IMR-90 (cell line): ENCODE measurements around the gene CNKSR3. TPM values are rescaled to one million over a fixed set of nuclear protein-coding genes. Genes with fewer than 3 reads are reported as not detected.

Experiments
- ATAC-seq: fragments of 200-7000 bp; cut with Tn5 transposase; 2 replicates; pipeline ENCODE4 v1.9.1; 2020; ENCODE audit warnings: low read depth, mild to moderate bottlenecking, moderate library complexity
- BruUV-seq: library from RNA; stranded (reverse); fragments of 400-500 nt; replicated peaks from 2 replicates; lab custom pipeline; 2021; lab: Mats Ljungman, UMichigan
- CTCF ChIA-PET: fragments of 300-600 bp; formaldehyde crosslinking; extraction: SDS; loops from one replicate; lab custom pipeline; 2021; ENCODE audit warnings: antibody characterized with exemption; lab: Yijun Ruan, JAX
- POLR2A ChIA-PET: fragments of 300-600 bp; sonication (Branson Sonifier 250); formaldehyde crosslinking; loops from one replicate; lab custom pipeline; 2022; ENCODE audit warnings: antibody characterized with exemption; ENCODE audit not compliant: unreplicated experiment; lab: Charles Lee
- DNase-seq: peaks from one replicate; pipeline ENCODE4 v3.0.0; 2013
- H2AFZ ChIP-seq: replicated peaks from 2 replicates; pipeline ENCODE3; 2013; ENCODE audit warnings: low read length, mild to moderate bottlenecking; ENCODE audit not compliant: poor library complexity
- H2AK5ac ChIP-seq: 2 replicates; pipeline ENCODE4 v1.6.1; 2013; ENCODE audit warnings: low read depth, low read length, inconsistent platforms
- H2AK9ac ChIP-seq: replicated peaks from 2 replicates; pipeline ENCODE3; 2013; ENCODE audit warnings: mild to moderate bottlenecking, low read depth, low read length, moderate library complexity; ENCODE audit not compliant: poor library complexity
- H2BK120ac ChIP-seq: 2 replicates; pipeline ENCODE4 v1.6.1; 2013; ENCODE audit warnings: low read depth, low read length, inconsistent platforms
- H2BK15ac ChIP-seq: 3 replicates; pipeline ENCODE4 v1.6.1; 2013; ENCODE audit warnings: low read depth, low read length, inconsistent platforms
- H2BK20ac ChIP-seq: 2 replicates; pipeline ENCODE4 v1.6.1; 2013; ENCODE audit warnings: low read depth, mild to moderate bottlenecking, inconsistent platforms, low read length, moderate library complexity
- H2BK5ac ChIP-seq: 2 replicates; pipeline ENCODE4 v1.6.1; 2013; ENCODE audit warnings: mild to moderate bottlenecking, low read depth, low read length, inconsistent platforms; ENCODE audit not compliant: poor library complexity, severe bottlenecking
- H3K14ac ChIP-seq: replicated peaks from 2 replicates; pipeline ENCODE4 v1.6.1; 2013; ENCODE audit warnings: low read depth, low read length, inconsistent platforms
- H3K18ac ChIP-seq: 2 replicates; pipeline ENCODE4 v1.6.1; 2013; ENCODE audit warnings: low read depth, low read length, control low read depth
- H3K23ac ChIP-seq: 2 replicates; pipeline ENCODE4 v1.6.1; 2013; ENCODE audit warnings: low read depth, low read length, inconsistent platforms
- H3K27ac ChIP-seq: 2 replicates; pipeline ENCODE4 v1.5.1; 2013; ENCODE audit warnings: mild to moderate bottlenecking, control low read depth, low read length; ENCODE audit not compliant: insufficient read depth
- H3K27me3 ChIP-seq: 2 replicates; pipeline ENCODE4 v1.6.1; 2013; ENCODE audit warnings: low read length; ENCODE audit not compliant: control insufficient read depth, insufficient read depth
- H3K36me3 ChIP-seq: 2 replicates; pipeline ENCODE4 v1.6.1; 2013; ENCODE audit warnings: low read length, mixed read lengths; ENCODE audit not compliant: control insufficient read depth, insufficient read depth
- H3K4ac ChIP-seq: 2 replicates; pipeline ENCODE4 v1.6.1; 2013; ENCODE audit warnings: low read depth, low read length, inconsistent platforms
- H3K4me1 ChIP-seq: 2 replicates; pipeline ENCODE4 v1.6.1; 2013; ENCODE audit warnings: low read length, mixed read lengths; ENCODE audit not compliant: control insufficient read depth, insufficient read depth
- H3K4me2 ChIP-seq: 2 replicates; pipeline ENCODE4 v1.6.1; 2013; ENCODE audit warnings: low read depth, mild to moderate bottlenecking, control low read depth, low read length, moderate library complexity
- H3K4me3 ChIP-seq: 2 replicates; pipeline ENCODE4 v1.5.1; 2013; ENCODE audit warnings: low read depth, mild to moderate bottlenecking, control low read depth, low read length, moderate library complexity; ENCODE audit not compliant: insufficient read depth
- H3K56ac ChIP-seq: 2 replicates; pipeline ENCODE4 v1.6.1; 2013; ENCODE audit warnings: low read length, inconsistent platforms; ENCODE audit not compliant: insufficient read depth; ENCODE audit errors: extremely low read depth
- H3K79me1 ChIP-seq, 2 experiments: 2 replicates each; pipeline ENCODE4 v1.6.1; 2013; ENCODE audit warnings: low read length in 2 of 2, inconsistent platforms in 1 of 2, low read depth in 1 of 2
- H3K9ac ChIP-seq: 2 replicates; pipeline ENCODE4 v1.6.1; 2013; ENCODE audit warnings: low read depth, low read length, control low read depth
- H3K9me1 ChIP-seq: 2 replicates; pipeline ENCODE4 v1.6.1; 2013; ENCODE audit warnings: low read length, inconsistent platforms; ENCODE audit not compliant: insufficient read depth
- H3K9me3 ChIP-seq: 2 replicates; pipeline ENCODE4 v1.6.1; 2013; ENCODE audit warnings: low read length; ENCODE audit not compliant: control insufficient read depth, insufficient read depth
- H4K20me1 ChIP-seq: 2 replicates; pipeline ENCODE4 v1.6.1; 2013; ENCODE audit warnings: low read length, inconsistent platforms; ENCODE audit not compliant: insufficient read depth
- H4K5ac ChIP-seq: 2 replicates; pipeline ENCODE4 v1.6.1; 2013; ENCODE audit warnings: mild to moderate bottlenecking, low read depth, low read length, control low read depth
- H4K8ac ChIP-seq, 2 experiments: 2 replicates each; pipeline ENCODE4 v1.6.1; 2013; ENCODE audit warnings: low read depth in 2 of 2, low read length in 2 of 2, control low read depth in 1 of 2, inconsistent platforms in 1 of 2
- H4K91ac ChIP-seq: 2 replicates; pipeline ENCODE4 v1.6.1; 2013; ENCODE audit warnings: low read depth, low read length, inconsistent platforms; ENCODE audit not compliant: insufficient read depth
- BHLHE40 ChIP-seq: fragments of 150-350 bp; IDR thresholded peaks from 2 replicates; pipeline ENCODE4 v1.6.1; 2016; ENCODE audit warnings: mild to moderate bottlenecking, low read depth, low read length
- CHD1 ChIP-seq: IDR thresholded peaks from 2 replicates; pipeline ENCODE4 v1.6.1; 2012; ENCODE audit warnings: low read depth, low read length, improper control_type of control experiment
- FOS ChIP-seq: fragments of 150-350 bp; IDR thresholded peaks from 2 replicates; pipeline ENCODE4 v1.6.1; 2016; ENCODE audit warnings: low read depth, low read length
- MAZ ChIP-seq: IDR thresholded peaks from 2 replicates; pipeline ENCODE4 v1.6.1; 2012; ENCODE audit warnings: low read depth, mild to moderate bottlenecking, low read length, improper control_type of control experiment, moderate library complexity, borderline replicate concordance
- NFE2L2 ChIP-seq: fragments of 150-350 bp; IDR thresholded peaks from 2 replicates; pipeline ENCODE4 v1.6.1; 2016; ENCODE audit warnings: low read depth, mild to moderate bottlenecking, low read length
- POLR2A ChIP-seq: IDR thresholded peaks from 2 replicates; pipeline ENCODE4 v1.6.1; 2012; ENCODE audit warnings: mild to moderate bottlenecking, low read depth, low read length
- RAD21 ChIP-seq: IDR thresholded peaks from 2 replicates; pipeline ENCODE4 v1.6.1; 2012; ENCODE audit warnings: low read length, improper control_type of control experiment
- RCOR1 ChIP-seq: IDR thresholded peaks from 2 replicates; pipeline ENCODE4 v1.6.1; 2012; ENCODE audit warnings: mild to moderate bottlenecking, low read length, improper control_type of control experiment; ENCODE audit not compliant: insufficient replicate concordance
- RFX5 ChIP-seq: IDR thresholded peaks from 2 replicates; pipeline ENCODE4 v1.8.0; 2012; ENCODE audit warnings: low read depth, mild to moderate bottlenecking, low read length, moderate library complexity
- SMC3 ChIP-seq: fragments of 150-350 bp; IDR thresholded peaks from 2 replicates; pipeline ENCODE4 v1.6.1; 2016; ENCODE audit warnings: low read depth, mild to moderate bottlenecking, antibody characterized with exemption, low read length, moderate library complexity
- WGBS, 2 experiments: methylation state at CpG; one replicate each; pipeline versions ENCODE4 v1.1.5 to v1.1.7; 2013; ENCODE audit warnings: missing lambda C conversion rate in 2 of 2; ENCODE audit not compliant: insufficient read length in 1 of 2; ENCODE audit errors: extremely low coverage in 2 of 2; 5-methylcytosine and 5-hydroxymethylcytosine counted together
- dilution Hi-C: fragments of 300-500 bp; cut with HindIII; formaldehyde crosslinking; loops from one replicate; pipeline ENCODE4 v1.14.3; 2018; ENCODE audit warnings: low sequenced_read_pairs; ENCODE audit not compliant: unreplicated experiment
- in situ Hi-C: fragments of 300-500 bp; cut with MboI; formaldehyde crosslinking; loops from 3 replicates; pipeline ENCODE4 v1.14.3; 2019; ENCODE audit warnings: low sequenced_read_pairs, inconsistent platforms, mixed read lengths
- intact Hi-C: fragments of 100-400 bp; cut with micrococcal nuclease; formaldehyde crosslinking; loops from 2 replicates; pipeline ENCODE4 v1.10.0; 2022
- polyA plus RNA-seq, 3 experiments: library from polyadenylated mRNA; depleted of rRNA; stranded (reverse); fragments of >200 nt; gene quantifications; 2 replicates each; pipeline ENCODE4 v1.2.3, GENCODE V29; 2012; ENCODE audit warnings: low replicate concordance in 1 of 3
- total RNA-seq: library from RNA; depleted of rRNA; stranded (reverse); fragments of >200 nt; gene quantifications from 2 replicates; pipeline ENCODE4 v1.2.3, GENCODE V29; 2012
- TF ChIP-seq, protein P1 (sequence below): conservative IDR thresholded peaks from 2 replicates; pipeline ENCODE4 v1.5.1; 2012; ENCODE audit warnings: mild to moderate bottlenecking, low read depth, low read length, improper control_type of control experiment
- TF ChIP-seq, protein P2 (sequence below): fragments of 150-350 bp; IDR thresholded peaks from 2 replicates; pipeline ENCODE4 v1.6.1; 2017; ENCODE audit warnings: mild to moderate bottlenecking, antibody characterized with exemption, low read length, low read depth

Gene CNKSR3
- total and polyA plus RNA-seq, 2 of the 4 experiments (the other 2 are of a cell fraction): 6.7 to 15.8 TPM

DNA sequence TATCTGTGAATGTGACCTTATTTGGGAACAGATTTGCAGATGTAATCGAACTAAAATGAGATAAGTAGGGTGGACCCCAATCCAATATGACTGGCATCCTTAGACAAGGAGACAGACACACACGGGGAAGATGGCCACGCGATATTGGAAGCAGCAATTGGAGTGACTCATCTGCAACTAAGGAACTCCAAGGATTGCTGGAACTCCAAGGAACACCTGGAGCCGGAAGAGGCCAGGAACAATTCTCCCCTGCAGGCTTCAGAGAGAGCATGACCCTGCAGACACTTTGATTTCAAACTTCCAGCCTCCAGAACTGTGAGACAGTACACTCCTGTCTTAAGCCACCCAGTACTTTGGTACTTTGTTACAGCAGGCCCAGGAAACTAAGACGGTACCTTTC lies 19.5 kb upstream of the CNKSR3 start:
- no peaks in the 10 kb centered on the region for H3K4me1 ChIP-seq
- no peak overlapping the region for H3K4me3 ChIP-seq
- no peak overlapping the region for H3K4me2 ChIP-seq
- no peaks in the 10 kb centered on the region for H3K27me3 ChIP-seq
- dilution Hi-C loops (no loop called here), in situ Hi-C loops (no loop called here), intact Hi-C loops (no loop called here)
- no peak overlapping the region for H3K9ac ChIP-seq
- H3K36me3 ChIP-seq: no peaks in the 10 kb centered on the region
- H2AK5ac ChIP-seq: no peak overlapping the region
- 93% methylated on average over 4 of the region's 6 CpGs; no CpG with 5 or more reads in 1 of the 2 experiments for WGBS, 2 experiments
- no peak overlapping the region for H4K91ac ChIP-seq
- H3K9me3 ChIP-seq: no peaks in the 10 kb centered on the region
- no peak for ATAC-seq
- H3K14ac ChIP-seq: no peak overlapping the region
- H3K56ac ChIP-seq: no peak overlapping the region
- H4K8ac ChIP-seq: no peak overlapping the region
- CTCF ChIA-PET: no interaction called here
- no peak overlapping the region for H3K27ac ChIP-seq
- H2BK120ac ChIP-seq: no peak overlapping the region
- no peak overlapping the region for H3K23ac ChIP-seq
- POLR2A ChIA-PET: no interaction called here
- H2BK5ac ChIP-seq: no peak overlapping the region
- no TSS peak for BruUV-seq
- DNase-seq: no peak
- H2BK15ac ChIP-seq: no peak overlapping the region
- no peak overlapping the region for H3K18ac ChIP-seq
- no peaks in the 10 kb centered on the region for H4K20me1 ChIP-seq
- no peaks in the 10 kb centered on the region for H3K79me1 ChIP-seq
- H3K9me1 ChIP-seq: no peaks in the 10 kb centered on the region
- TF ChIP-seq RAD21 (no peak), CHD1 (no peak), BHLHE40 (no peak), SMC3 (no peak), RFX5 (no peak), NFE2L2 (no peak), POLR2A (no peak), MAZ (no peak), RCOR1 (no peak), FOS (no peak)
- TF ChIP-seq, protein P1, sequence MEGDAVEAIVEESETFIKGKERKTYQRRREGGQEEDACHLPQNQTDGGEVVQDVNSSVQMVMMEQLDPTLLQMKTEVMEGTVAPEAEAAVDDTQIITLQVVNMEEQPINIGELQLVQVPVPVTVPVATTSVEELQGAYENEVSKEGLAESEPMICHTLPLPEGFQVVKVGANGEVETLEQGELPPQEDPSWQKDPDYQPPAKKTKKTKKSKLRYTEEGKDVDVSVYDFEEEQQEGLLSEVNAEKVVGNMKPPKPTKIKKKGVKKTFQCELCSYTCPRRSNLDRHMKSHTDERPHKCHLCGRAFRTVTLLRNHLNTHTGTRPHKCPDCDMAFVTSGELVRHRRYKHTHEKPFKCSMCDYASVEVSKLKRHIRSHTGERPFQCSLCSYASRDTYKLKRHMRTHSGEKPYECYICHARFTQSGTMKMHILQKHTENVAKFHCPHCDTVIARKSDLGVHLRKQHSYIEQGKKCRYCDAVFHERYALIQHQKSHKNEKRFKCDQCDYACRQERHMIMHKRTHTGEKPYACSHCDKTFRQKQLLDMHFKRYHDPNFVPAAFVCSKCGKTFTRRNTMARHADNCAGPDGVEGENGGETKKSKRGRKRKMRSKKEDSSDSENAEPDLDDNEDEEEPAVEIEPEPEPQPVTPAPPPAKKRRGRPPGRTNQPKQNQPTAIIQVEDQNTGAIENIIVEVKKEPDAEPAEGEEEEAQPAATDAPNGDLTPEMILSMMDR: no peak
- TF ChIP-seq, protein P2, sequence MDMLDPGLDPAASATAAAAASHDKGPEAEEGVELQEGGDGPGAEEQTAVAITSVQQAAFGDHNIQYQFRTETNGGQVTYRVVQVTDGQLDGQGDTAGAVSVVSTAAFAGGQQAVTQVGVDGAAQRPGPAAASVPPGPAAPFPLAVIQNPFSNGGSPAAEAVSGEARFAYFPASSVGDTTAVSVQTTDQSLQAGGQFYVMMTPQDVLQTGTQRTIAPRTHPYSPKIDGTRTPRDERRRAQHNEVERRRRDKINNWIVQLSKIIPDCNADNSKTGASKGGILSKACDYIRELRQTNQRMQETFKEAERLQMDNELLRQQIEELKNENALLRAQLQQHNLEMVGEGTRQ: no peak
- no peak overlapping the region for H3K4ac ChIP-seq
- H2AFZ ChIP-seq: no peak overlapping the region
- no peak overlapping the region for H2BK20ac ChIP-seq
- H2AK9ac ChIP-seq: no peak overlapping the region
- H4K5ac ChIP-seq: no peak overlapping the region
